B cell (primary cell): ENCODE data around the gene SH3GL1. TPM values are rescaled to one million over a fixed set of nuclear protein-coding genes. Genes with fewer than 3 reads are reported as not detected.

Experiments used
- ATAC-seq: fragments of 200-7000 bp; cut with Tn5 transposase; one replicate; pipeline ENCODE4 v1.10.0; 2021; ENCODE audit warnings: low read depth, mild to moderate bottlenecking, moderate number of reproducible peaks, moderate library complexity
- CTCF ChIA-PET: fragments of 350-600 bp; sonication (Branson Sonifier 250); formaldehyde crosslinking; loops from one replicate; lab custom pipeline; 2021; ENCODE audit warnings: antibody characterized with exemption, inconsistent platforms; lab: Charles Lee
- POLR2A ChIA-PET: fragments of 350-600 bp; sonication (Branson Sonifier 250); formaldehyde crosslinking; loops from one replicate; lab custom pipeline; 2021; ENCODE audit warnings: antibody characterized with exemption; lab: Charles Lee
- DNase-seq: peaks from one replicate; pipeline ENCODE4 v3.0.0; 2013
- H2AFZ ChIP-seq: 2 replicates; pipeline ENCODE4 v1.6.1; 2012; ENCODE audit warnings: mild to moderate bottlenecking, low read depth, low read length; ENCODE audit not compliant: insufficient read depth, poor library complexity, severe bottlenecking
- H3K27ac ChIP-seq, 2 donors: 1 replicate in 1 of 2; 2 replicates in 1 of 2; pipeline ENCODE4 v1.5.1; 2012 to 2013; ENCODE audit warnings: low read length in 2 of 2, mild to moderate bottlenecking in 2 of 2, moderate library complexity in 1 of 2
- H3K27me3 ChIP-seq, 4 experiments: fragments of 200-600 bp in 1 of 4; sonication (generic) in 1 of 4; replicated peaks in 1 of 4; 1 replicate in 2 of 4; 2 replicates in 2 of 4; pipeline versions ENCODE4 v1.6.1 to v1.7.0; 2013 to 2016; ENCODE audit warnings: low read length in 3 of 4, mild to moderate bottlenecking in 2 of 4, mixed read lengths in 1 of 4, moderate library complexity in 1 of 4; ENCODE audit not compliant: insufficient read depth in 4 of 4, control insufficient read depth in 3 of 4; ENCODE audit errors: control extremely low read depth in 1 of 4
- H3K36me3 ChIP-seq, 2 experiments: replicated peaks in 1 of 2; 1 replicate in 1 of 2; 2 replicates in 1 of 2; pipeline versions ENCODE4 v1.6.1 to v1.7.1; 2013; ENCODE audit warnings: low read length in 1 of 2; ENCODE audit not compliant: insufficient read depth in 2 of 2, control insufficient read depth in 1 of 2; ENCODE audit errors: control extremely low read depth in 1 of 2, extremely low read depth in 1 of 2
- H3K4me1 ChIP-seq, 2 donors: fragments of 200-600 bp in 1 of 2; sonication (generic) in 1 of 2; 1 replicate in 1 of 2; 2 replicates in 1 of 2; pipeline versions ENCODE4 v1.5.1 to v1.6.1; 2013 to 2017; ENCODE audit warnings: low read length in 2 of 2; ENCODE audit not compliant: control insufficient read depth in 2 of 2, insufficient read depth in 2 of 2
- H3K4me2 ChIP-seq: replicated peaks from 2 replicates; pipeline ENCODE3; 2012; ENCODE audit warnings: mild to moderate bottlenecking, low read depth, low read length; ENCODE audit not compliant: poor library complexity, severe bottlenecking
- H3K4me3 ChIP-seq, 5 experiments: fragments of 200-600 bp in 1 of 5; sonication (generic) in 1 of 5; 1 replicate in 3 of 5; 2 replicates in 2 of 5; pipeline versions ENCODE4 v1.5.1 to v1.7.0; 2011 to 2016; ENCODE audit warnings: low read length in 4 of 5, mild to moderate bottlenecking in 4 of 5, low read depth in 2 of 5, control low read depth in 1 of 5, moderate library complexity in 1 of 5; ENCODE audit not compliant: insufficient read depth in 1 of 5; ENCODE audit errors: control extremely low read depth in 1 of 5, extremely low read depth in 1 of 5
- H3K79me2 ChIP-seq: fragments of 200-600 bp; sonication (generic); one replicate; pipeline ENCODE4 v1.6.0; 2016; ENCODE audit warnings: low read length; ENCODE audit not compliant: control insufficient read depth, insufficient read depth
- H3K9ac ChIP-seq: fragments of 200-600 bp; sonication (generic); 2 replicates; pipeline ENCODE4 v1.6.1; 2017; ENCODE audit warnings: mild to moderate bottlenecking, low read length, moderate library complexity
- H3K9me3 ChIP-seq, 3 donors: one replicate each; pipeline versions ENCODE4 v1.6.1 to v1.7.1; 2013; ENCODE audit warnings: low read length in 2 of 3; ENCODE audit not compliant: control insufficient read depth in 2 of 3, insufficient read depth in 1 of 3; ENCODE audit errors: control extremely low read depth in 1 of 3
- H4K20me1 ChIP-seq: 2 replicates; pipeline ENCODE4 v1.6.0; 2012; ENCODE audit warnings: mild to moderate bottlenecking, low read length; ENCODE audit not compliant: insufficient read depth, control insufficient read depth, poor library complexity, severe bottlenecking
- H3K27ac Mint-ChIP-seq: one replicate; pipeline ENCODE4 v1.8.0; 2021; ENCODE audit warnings: mixed read lengths
- H3K27me3 Mint-ChIP-seq: one replicate; pipeline ENCODE4 v1.8.0; 2021; ENCODE audit warnings: mixed read lengths
- H3K4me1 Mint-ChIP-seq: one replicate; pipeline ENCODE4 v1.8.0; 2021; ENCODE audit warnings: mixed read lengths
- H3K4me3 Mint-ChIP-seq: one replicate; pipeline ENCODE4 v1.8.0; 2021; ENCODE audit warnings: mixed read lengths
- H3K9me3 Mint-ChIP-seq: one replicate; pipeline ENCODE4 v1.8.0; 2022; ENCODE audit warnings: mixed read lengths; ENCODE audit not compliant: insufficient read depth
- EZH2 ChIP-seq: IDR thresholded peaks from 2 replicates; pipeline ENCODE4 v1.6.1; 2012; ENCODE audit warnings: borderline replicate concordance, low read depth, mild to moderate bottlenecking, moderate library complexity, low read length; ENCODE audit not compliant: insufficient read depth, poor library complexity, severe bottlenecking
- WGBS: methylation state at CpG from one replicate; pipeline ENCODE4 v1.1.5; 2013; ENCODE audit warnings: missing lambda C conversion rate; ENCODE audit not compliant: insufficient coverage; 5-methylcytosine and 5-hydroxymethylcytosine counted together
- intact Hi-C: fragments of 100-400 bp; cut with micrococcal nuclease; formaldehyde crosslinking; loops from one replicate; pipeline ENCODE4 v1.10.0; 2022
- polyA plus RNA-seq: library from polyadenylated mRNA; depleted of rRNA; stranded (reverse); fragments of >200 nt; gene quantifications from 2 replicates; pipeline ENCODE4 v1.2.3, GENCODE V29; 2012
- total RNA-seq, 2 donors: library from RNA; stranded (reverse); fragments of 120-200 nt in 1 of 2; gene quantifications; 1 replicate in 1 of 2; 2 replicates in 1 of 2; pipeline versions ENCODE4 v1.2.3 to v1.2.4, GENCODE V29; 2013 to 2022
- TF ChIP-seq, protein P1 (sequence below): fragments of 200-600 bp; IDR thresholded peaks from one replicate; pipeline ENCODE4 v1.8.0; 2022; ENCODE audit warnings: antibody characterized with exemption, mild to moderate bottlenecking

The SH3GL1 gene
- total and polyA plus RNA-seq, 2 donors (not counting 1 experiment from before 2014, with no cell fraction given): 37.2 to 42.4 TPM

DNA sequence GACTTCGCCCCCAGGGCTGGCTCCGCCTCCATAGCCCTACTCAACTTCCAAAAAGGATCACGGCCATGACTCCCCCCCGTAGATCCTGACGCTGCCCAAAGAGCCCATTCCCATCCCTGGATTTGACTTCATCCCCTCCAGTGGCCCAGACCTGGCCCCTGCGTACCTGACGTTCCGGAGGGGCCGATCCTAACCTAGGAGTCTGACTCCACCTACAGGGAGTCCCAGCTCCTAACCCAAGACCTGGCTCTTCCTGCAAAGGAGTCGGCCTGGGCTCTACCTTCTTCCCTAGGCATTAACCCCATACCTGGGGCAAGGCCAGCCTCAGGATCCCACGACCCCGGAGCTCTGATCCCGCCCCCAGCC, 72.5 kb downstream of the SH3GL1 start:
- no peaks in the 10 kb centered on the region for H3K79me2 ChIP-seq
- TF ChIP-seq, protein P1, sequence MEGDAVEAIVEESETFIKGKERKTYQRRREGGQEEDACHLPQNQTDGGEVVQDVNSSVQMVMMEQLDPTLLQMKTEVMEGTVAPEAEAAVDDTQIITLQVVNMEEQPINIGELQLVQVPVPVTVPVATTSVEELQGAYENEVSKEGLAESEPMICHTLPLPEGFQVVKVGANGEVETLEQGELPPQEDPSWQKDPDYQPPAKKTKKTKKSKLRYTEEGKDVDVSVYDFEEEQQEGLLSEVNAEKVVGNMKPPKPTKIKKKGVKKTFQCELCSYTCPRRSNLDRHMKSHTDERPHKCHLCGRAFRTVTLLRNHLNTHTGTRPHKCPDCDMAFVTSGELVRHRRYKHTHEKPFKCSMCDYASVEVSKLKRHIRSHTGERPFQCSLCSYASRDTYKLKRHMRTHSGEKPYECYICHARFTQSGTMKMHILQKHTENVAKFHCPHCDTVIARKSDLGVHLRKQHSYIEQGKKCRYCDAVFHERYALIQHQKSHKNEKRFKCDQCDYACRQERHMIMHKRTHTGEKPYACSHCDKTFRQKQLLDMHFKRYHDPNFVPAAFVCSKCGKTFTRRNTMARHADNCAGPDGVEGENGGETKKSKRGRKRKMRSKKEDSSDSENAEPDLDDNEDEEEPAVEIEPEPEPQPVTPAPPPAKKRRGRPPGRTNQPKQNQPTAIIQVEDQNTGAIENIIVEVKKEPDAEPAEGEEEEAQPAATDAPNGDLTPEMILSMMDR: no peak
- TF ChIP-seq EZH2: no peak
- H3K4me3 ChIP-seq: peak overlapping the region in 4 of 5 experiments; percentile 35 to 42 (median 38)
- ChIA-PET CTCF (interaction anchor here (0.8 kb wide), 1 partner anchor 15 kb away, joined by 3 read pairs; the partner anchor contains the start of gene MPND), POLR2A (interaction anchor here (0.6 to 1.0 kb wide), 2 partner anchors 15 to 1939 kb away, joined by 3 to 4 read pairs; partner anchors contain the start of gene MPND)
- Mint-ChIP-seq H3K9me3 (no peaks in the 10 kb centered on the region), H3K4me1 (peaks cover 28% of the 10 kb centered on the region), H3K27me3 (no peaks in the 10 kb centered on the region), H3K4me3 (peak overlapping the region; percentile 76), H3K27ac (no peak overlapping the region)
- H3K4me1 ChIP-seq: peaks cover 18 to 31% of the 10 kb centered on the region in 2 donors
- no peak overlapping the region for H3K27ac ChIP-seq
- H3K9me3 ChIP-seq: peaks cover 0 to 32% (median 0%) of the 10 kb centered on the region in 3 donors
- peak overlapping the region; percentile 69 for H2AFZ ChIP-seq
- peaks cover 0 to 11% (median 0%) of the 10 kb centered on the region in 4 experiments for H3K27me3 ChIP-seq
- DNase-seq (no peak), ATAC-seq (no peak)
- peak overlapping the region; percentile 74 for H3K4me2 ChIP-seq
- H4K20me1 ChIP-seq: no peaks in the 10 kb centered on the region
- intact Hi-C loops: loop anchor here (1.0 to 5.0 kb wide), 3 partner anchors 14 to 144 kb away; partner anchors contain the start of genes HDGFL2 and SH3GL1
- no peaks in the 10 kb centered on the region for H3K36me3 ChIP-seq
- H3K9ac ChIP-seq: peak overlapping the region; percentile 32
- WGBS: 17% methylated on average over 13 of the region's 13 CpGs

DNA sequence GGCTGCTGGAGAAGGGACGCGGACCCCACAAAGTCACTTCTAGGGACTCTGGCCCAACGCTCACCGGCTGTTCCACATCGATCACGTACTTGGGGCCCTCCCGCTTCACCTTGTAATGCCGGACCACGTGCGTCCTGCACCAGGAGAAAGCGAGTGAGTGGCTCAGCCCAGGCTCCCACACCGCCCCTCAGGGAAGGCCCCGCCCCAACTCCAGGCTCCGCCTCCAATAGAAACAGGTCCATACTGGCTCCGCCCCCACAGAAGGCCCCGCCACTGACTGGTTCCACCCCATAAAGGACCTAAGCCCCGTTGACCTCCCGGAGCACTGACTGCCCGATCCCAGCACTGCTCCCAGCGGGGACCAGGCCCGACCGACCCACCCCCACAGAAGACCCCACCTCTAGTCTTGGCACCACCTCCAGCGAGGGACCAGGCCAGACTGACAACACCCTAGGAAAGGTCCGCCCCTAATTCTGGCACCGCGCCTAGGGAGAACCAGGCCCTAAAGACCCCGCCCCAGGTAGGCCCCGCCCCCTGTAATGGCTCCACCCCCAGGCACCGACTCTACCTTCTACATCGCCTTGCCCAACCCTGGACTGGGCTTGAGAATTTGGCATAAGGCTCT, 73.0 kb downstream of the SH3GL1 start:
- no peaks in the 10 kb centered on the region for H3K27me3 Mint-ChIP-seq
- CTCF ChIA-PET: interaction anchor here (0.8 kb wide), 1 partner anchor 16 kb away, joined by 3 read pairs; the partner anchor contains the start of gene MPND
- H3K36me3 ChIP-seq: no peaks in the 10 kb centered on the region
- WGBS: 6% methylated on average over 28 of the region's 30 CpGs
- no peaks in the 10 kb centered on the region for H4K20me1 ChIP-seq
- intact Hi-C loops: loop anchor here (5.0 kb wide), 1 partner anchor 145 kb away; the partner anchor contains the start of gene HDGFL2
- H3K9me3 Mint-ChIP-seq: no peaks in the 10 kb centered on the region
- peaks cover 0 to 11% (median 0%) of the 10 kb centered on the region in 4 experiments for H3K27me3 ChIP-seq
- peak overlapping the region; percentile 74 for H3K4me2 ChIP-seq
- H3K27ac ChIP-seq: no peak overlapping the region
- H3K4me1 Mint-ChIP-seq: peaks cover 28% of the 10 kb centered on the region
- H3K27ac Mint-ChIP-seq: no peak overlapping the region
- no peak for TF ChIP-seq EZH2
- TF ChIP-seq, protein P1: no peak
- H3K9me3 ChIP-seq: peaks cover 0 to 37% (median 0%) of the 10 kb centered on the region in 3 donors
- no peak for ATAC-seq
- peak overlapping the region; percentile 69 for H2AFZ ChIP-seq
- no peaks in the 10 kb centered on the region for H3K79me2 ChIP-seq
- peak; percentile 65 for DNase-seq
- POLR2A ChIA-PET: interaction anchor here (1.0 kb wide), 1 partner anchor 15 kb away, joined by 4 read pairs; the partner anchor contains the start of gene MPND
- H3K4me3 ChIP-seq: peak overlapping the region in 4 of 5 experiments; percentile 35 to 42 (median 38)
- peak overlapping the region; percentile 32 for H3K9ac ChIP-seq
- peak overlapping the region; percentile 76 for H3K4me3 Mint-ChIP-seq
- peaks cover 18 to 31% of the 10 kb centered on the region in 2 donors for H3K4me1 ChIP-seq
